A673 (cell line): ENCODE data around the gene SRRM1.
"Not testable (repeated sequence)": the region's sequence is repeated elsewhere in the genome, so short reads cannot be mapped to it uniquely, and the experiment has no call there.

Experiments
- CTCF ChIP-seq: fragments of 300-800, 200-600 bp; sonication (generic); conservative IDR thresholded peaks from 2 replicates; pipeline ENCODE4 v1.5.1; 2017; ENCODE audit warnings: low read depth, mild to moderate bottlenecking, antibody characterized with exemption, low read length, moderate library complexity, mixed read lengths
- EZH2 ChIP-seq: fragments of 200-600 bp; sonication (generic); IDR thresholded peaks from 2 replicates; pipeline ENCODE4 v1.6.1; 2017; ENCODE audit warnings: borderline replicate concordance, low read depth, mild to moderate bottlenecking, mixed read lengths, antibody characterized with exemption, low read length; ENCODE audit not compliant: poor library complexity, severe bottlenecking

GRCh38 chr1:24706074-24706389 is 62.9 kb downstream of the SRRM1 start:
- not testable (repeated sequence) for TF ChIP-seq EZH2, CTCF
